NCI-H345 (cell line): ENCODE data around the gene GABRG1.

Experiments used
- DNase-seq: peaks from one replicate; lab custom pipeline; 2025; lab: John Stamatoyannopoulos, UW

Gene GABRG1

GRCh38 chr4:46123913-46124755 is at the start of gene GABRG1:
GABRG1 (minus strand) TSS chr4:46124054; CDS start chr4:46123913, 141 bp downstream.
- DNase-seq = no peak

GRCh38 chr4:46146993-46147392 is 23.1 kb upstream of the GABRG1 start:
- no peak for DNase-seq

GRCh38 chr4:46131498-46132057 is 7.7 kb upstream of the GABRG1 start:
- DNase-seq = no peak

GRCh38 chr4:46124773-46125413 is 1.0 kb upstream of the GABRG1 start:
- DNase-seq = no peak

GRCh38 chr4:46081674-46082073 is 42.2 kb downstream of the GABRG1 start:
- DNase-seq = no peak

GRCh38 chr4:46081248-46081647 is 42.6 kb downstream of the GABRG1 start:
- no peak for DNase-seq

GRCh38 chr4:46073778-46074177 is 50.1 kb downstream of the GABRG1 start:
- no peak for DNase-seq

GRCh38 chr4:46051392-46051791 is 72.5 kb downstream of the GABRG1 start:
- no peak for DNase-seq

GRCh38 chr4:46032056-46032455 is 91.8 kb downstream of the GABRG1 start:
- DNase-seq = no peak

GRCh38 chr4:46016306-46016705 is 107.5 kb downstream of the GABRG1 start:
- DNase-seq = no peak

GRCh38 chr4:45992728-45993127 is 131.1 kb downstream of the GABRG1 start:
- DNase-seq = no peak

- DNase-seq = no peak
These were observed 134.1 kb downstream of the GABRG1 start for GRCh38 chr4:45989775-45990174.

- DNase-seq = no peak
These were observed 136.0 kb downstream of the GABRG1 start for GRCh38 chr4:45987858-45988257.
